Endothelial cell of umbilical vein (primary cell): ENCODE data around the gene NDUFS8.

ENCODE experiments used
- GATA2 ChIP-seq: IDR thresholded peaks from 2 replicates; pipeline ENCODE4 v1.7.0; 2011; ENCODE audit warnings: low read depth, mild to moderate bottlenecking, moderate library complexity, mixed read lengths, low read length; ENCODE audit not compliant: insufficient read length, insufficient read depth
- MAX ChIP-seq: IDR thresholded peaks from 2 replicates; pipeline ENCODE4 v1.6.1; 2011; ENCODE audit not compliant: insufficient read depth, insufficient read length
- TF ChIP-seq, protein P1 (sequence below), 2 donors: IDR thresholded peaks; 1 replicate in 1 of 2; 2 replicates in 1 of 2; pipeline ENCODE4 v1.5.1; 2011; ENCODE audit warnings: low read length in 2 of 2, mild to moderate bottlenecking in 2 of 2, moderate library complexity in 2 of 2, control low read depth in 1 of 2, inconsistent platforms in 1 of 2, low read depth in 1 of 2; ENCODE audit not compliant: insufficient read depth in 1 of 2; ENCODE audit errors: extremely low read depth in 1 of 2

DNA sequence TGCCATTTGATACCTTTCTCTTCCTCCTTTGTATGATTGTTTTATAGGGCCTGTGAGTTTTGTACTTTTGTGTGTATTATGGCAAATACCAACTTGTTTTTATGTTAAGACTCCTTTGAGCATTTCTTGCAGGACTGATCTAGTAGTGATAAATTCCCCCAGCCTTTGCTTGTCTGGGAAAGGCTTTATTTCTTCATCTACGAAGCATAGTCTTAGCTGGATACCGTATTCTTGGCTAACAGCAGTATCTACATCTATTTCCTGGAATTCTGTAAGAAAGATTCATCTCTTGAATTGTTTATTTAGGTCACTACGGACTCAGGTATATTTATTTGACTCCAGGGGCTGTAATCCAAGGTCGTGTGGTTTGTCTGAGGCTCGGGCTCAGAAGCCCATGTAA, 6.0 kb upstream of the NDUFS8 start:
- no peak for TF ChIP-seq GATA2
- TF ChIP-seq, protein P1, sequence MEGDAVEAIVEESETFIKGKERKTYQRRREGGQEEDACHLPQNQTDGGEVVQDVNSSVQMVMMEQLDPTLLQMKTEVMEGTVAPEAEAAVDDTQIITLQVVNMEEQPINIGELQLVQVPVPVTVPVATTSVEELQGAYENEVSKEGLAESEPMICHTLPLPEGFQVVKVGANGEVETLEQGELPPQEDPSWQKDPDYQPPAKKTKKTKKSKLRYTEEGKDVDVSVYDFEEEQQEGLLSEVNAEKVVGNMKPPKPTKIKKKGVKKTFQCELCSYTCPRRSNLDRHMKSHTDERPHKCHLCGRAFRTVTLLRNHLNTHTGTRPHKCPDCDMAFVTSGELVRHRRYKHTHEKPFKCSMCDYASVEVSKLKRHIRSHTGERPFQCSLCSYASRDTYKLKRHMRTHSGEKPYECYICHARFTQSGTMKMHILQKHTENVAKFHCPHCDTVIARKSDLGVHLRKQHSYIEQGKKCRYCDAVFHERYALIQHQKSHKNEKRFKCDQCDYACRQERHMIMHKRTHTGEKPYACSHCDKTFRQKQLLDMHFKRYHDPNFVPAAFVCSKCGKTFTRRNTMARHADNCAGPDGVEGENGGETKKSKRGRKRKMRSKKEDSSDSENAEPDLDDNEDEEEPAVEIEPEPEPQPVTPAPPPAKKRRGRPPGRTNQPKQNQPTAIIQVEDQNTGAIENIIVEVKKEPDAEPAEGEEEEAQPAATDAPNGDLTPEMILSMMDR (IDR thresholded peaks at IDR 0.05; ENCODE audit: extremely low read depth in 1 of 2, insufficient read depth in 1 of 2, low read depth in 1 of 2, low read length in 2 of 2): no peak
- TF ChIP-seq MAX: no peak
